B cell (primary cell): ENCODE measurements around the gene RAI14. TPM values are rescaled to one million over a fixed set of nuclear protein-coding genes. Genes with fewer than 3 reads are reported as not detected.

Experiments
- ATAC-seq: fragments of 200-7000 bp; cut with Tn5 transposase; one replicate; pipeline ENCODE4 v1.10.0; 2021; ENCODE audit warnings: low read depth, mild to moderate bottlenecking, moderate number of reproducible peaks, moderate library complexity
- CTCF ChIA-PET: fragments of 350-600 bp; sonication (Branson Sonifier 250); formaldehyde crosslinking; loops from one replicate; lab custom pipeline; 2021; ENCODE audit warnings: antibody characterized with exemption, inconsistent platforms; lab: Charles Lee
- POLR2A ChIA-PET: fragments of 350-600 bp; sonication (Branson Sonifier 250); formaldehyde crosslinking; loops from one replicate; lab custom pipeline; 2021; ENCODE audit warnings: antibody characterized with exemption; lab: Charles Lee
- DNase-seq: peaks from one replicate; pipeline ENCODE4 v3.0.0; 2013
- H2AFZ ChIP-seq: 2 replicates; pipeline ENCODE4 v1.6.1; 2012; ENCODE audit warnings: mild to moderate bottlenecking, low read depth, low read length; ENCODE audit not compliant: insufficient read depth, poor library complexity, severe bottlenecking
- H3K27ac ChIP-seq, 2 donors: 1 replicate in 1 of 2; 2 replicates in 1 of 2; pipeline ENCODE4 v1.5.1; 2012 to 2013; ENCODE audit warnings: low read length in 2 of 2, mild to moderate bottlenecking in 2 of 2, moderate library complexity in 1 of 2
- H3K27me3 ChIP-seq, 4 experiments: fragments of 200-600 bp in 1 of 4; sonication (generic) in 1 of 4; replicated peaks in 1 of 4; 1 replicate in 2 of 4; 2 replicates in 2 of 4; pipeline versions ENCODE4 v1.6.1 to v1.7.0; 2013 to 2016; ENCODE audit warnings: low read length in 3 of 4, mild to moderate bottlenecking in 2 of 4, mixed read lengths in 1 of 4, moderate library complexity in 1 of 4; ENCODE audit not compliant: insufficient read depth in 4 of 4, control insufficient read depth in 3 of 4; ENCODE audit errors: control extremely low read depth in 1 of 4
- H3K36me3 ChIP-seq, 2 experiments: replicated peaks in 1 of 2; 1 replicate in 1 of 2; 2 replicates in 1 of 2; pipeline versions ENCODE4 v1.6.1 to v1.7.1; 2013; ENCODE audit warnings: low read length in 1 of 2; ENCODE audit not compliant: insufficient read depth in 2 of 2, control insufficient read depth in 1 of 2; ENCODE audit errors: control extremely low read depth in 1 of 2, extremely low read depth in 1 of 2
- H3K4me1 ChIP-seq, 2 donors: fragments of 200-600 bp in 1 of 2; sonication (generic) in 1 of 2; 1 replicate in 1 of 2; 2 replicates in 1 of 2; pipeline versions ENCODE4 v1.5.1 to v1.6.1; 2013 to 2017; ENCODE audit warnings: low read length in 2 of 2; ENCODE audit not compliant: control insufficient read depth in 2 of 2, insufficient read depth in 2 of 2
- H3K4me2 ChIP-seq: replicated peaks from 2 replicates; pipeline ENCODE3; 2012; ENCODE audit warnings: mild to moderate bottlenecking, low read depth, low read length; ENCODE audit not compliant: poor library complexity, severe bottlenecking
- H3K4me3 ChIP-seq, 5 experiments: fragments of 200-600 bp in 1 of 5; sonication (generic) in 1 of 5; 1 replicate in 3 of 5; 2 replicates in 2 of 5; pipeline versions ENCODE4 v1.5.1 to v1.7.0; 2011 to 2016; ENCODE audit warnings: low read length in 4 of 5, mild to moderate bottlenecking in 4 of 5, low read depth in 2 of 5, control low read depth in 1 of 5, moderate library complexity in 1 of 5; ENCODE audit not compliant: insufficient read depth in 1 of 5; ENCODE audit errors: control extremely low read depth in 1 of 5, extremely low read depth in 1 of 5
- H3K79me2 ChIP-seq: fragments of 200-600 bp; sonication (generic); one replicate; pipeline ENCODE4 v1.6.0; 2016; ENCODE audit warnings: low read length; ENCODE audit not compliant: control insufficient read depth, insufficient read depth
- H3K9ac ChIP-seq: fragments of 200-600 bp; sonication (generic); 2 replicates; pipeline ENCODE4 v1.6.1; 2017; ENCODE audit warnings: mild to moderate bottlenecking, low read length, moderate library complexity
- H3K9me3 ChIP-seq, 3 donors: one replicate each; pipeline versions ENCODE4 v1.6.1 to v1.7.1; 2013; ENCODE audit warnings: low read length in 2 of 3; ENCODE audit not compliant: control insufficient read depth in 2 of 3, insufficient read depth in 1 of 3; ENCODE audit errors: control extremely low read depth in 1 of 3
- H4K20me1 ChIP-seq: 2 replicates; pipeline ENCODE4 v1.6.0; 2012; ENCODE audit warnings: mild to moderate bottlenecking, low read length; ENCODE audit not compliant: insufficient read depth, control insufficient read depth, poor library complexity, severe bottlenecking
- H3K27ac Mint-ChIP-seq: one replicate; pipeline ENCODE4 v1.8.0; 2021; ENCODE audit warnings: mixed read lengths
- H3K27me3 Mint-ChIP-seq: one replicate; pipeline ENCODE4 v1.8.0; 2021; ENCODE audit warnings: mixed read lengths
- H3K4me1 Mint-ChIP-seq: one replicate; pipeline ENCODE4 v1.8.0; 2021; ENCODE audit warnings: mixed read lengths
- H3K4me3 Mint-ChIP-seq: one replicate; pipeline ENCODE4 v1.8.0; 2021; ENCODE audit warnings: mixed read lengths
- H3K9me3 Mint-ChIP-seq: one replicate; pipeline ENCODE4 v1.8.0; 2022; ENCODE audit warnings: mixed read lengths; ENCODE audit not compliant: insufficient read depth
- CTCF ChIP-seq: fragments of 200-600 bp; IDR thresholded peaks from one replicate; pipeline ENCODE4 v1.8.0; 2022; ENCODE audit warnings: antibody characterized with exemption, mild to moderate bottlenecking
- EZH2 ChIP-seq: IDR thresholded peaks from 2 replicates; pipeline ENCODE4 v1.6.1; 2012; ENCODE audit warnings: borderline replicate concordance, low read depth, mild to moderate bottlenecking, moderate library complexity, low read length; ENCODE audit not compliant: insufficient read depth, poor library complexity, severe bottlenecking
- WGBS: methylation state at CpG from one replicate; pipeline ENCODE4 v1.1.5; 2013; ENCODE audit warnings: missing lambda C conversion rate; ENCODE audit not compliant: insufficient coverage; 5-methylcytosine and 5-hydroxymethylcytosine counted together
- intact Hi-C: fragments of 100-400 bp; cut with micrococcal nuclease; formaldehyde crosslinking; loops from one replicate; pipeline ENCODE4 v1.10.0; 2022
- polyA plus RNA-seq: library from polyadenylated mRNA; depleted of rRNA; stranded (reverse); fragments of >200 nt; gene quantifications from 2 replicates; pipeline ENCODE4 v1.2.3, GENCODE V29; 2012
- total RNA-seq, 2 donors: library from RNA; stranded (reverse); fragments of 120-200 nt in 1 of 2; gene quantifications; 1 replicate in 1 of 2; 2 replicates in 1 of 2; pipeline versions ENCODE4 v1.2.3 to v1.2.4, GENCODE V29; 2013 to 2022

The RAI14 gene
- total and polyA plus RNA-seq, 2 donors (not counting 1 experiment from before 2014, with no cell fraction given): 0.55 to 1.9 TPM

GRCh38 chr5:34707451-34708107 is 51.5 kb downstream of the RAI14 start:
- no peak overlapping the region for H3K4me3 ChIP-seq
- H3K36me3 ChIP-seq: no peaks in the 10 kb centered on the region
- Mint-ChIP-seq H3K27ac (no peak overlapping the region), H3K4me3 (no peak overlapping the region), H3K4me1 (no peaks in the 10 kb centered on the region), H3K27me3 (no peaks in the 10 kb centered on the region), H3K9me3 (no peaks in the 10 kb centered on the region)
- DNase-seq (no peak), ATAC-seq (no peak)
- no peaks in the 10 kb centered on the region for H3K4me1 ChIP-seq
- 80% methylated on average over 2 of the region's 5 CpGs for WGBS
- ChIA-PET CTCF (no interaction called here), POLR2A (no interaction called here)
- H3K9ac ChIP-seq: no peak overlapping the region
- no peak overlapping the region for H2AFZ ChIP-seq
- no peaks in the 10 kb centered on the region for H3K79me2 ChIP-seq
- no peaks in the 10 kb centered on the region for H3K27me3 ChIP-seq
- no peak overlapping the region for H3K4me2 ChIP-seq
- H4K20me1 ChIP-seq: no peaks in the 10 kb centered on the region
- H3K27ac ChIP-seq: no peak overlapping the region
- H3K9me3 ChIP-seq: no peaks in the 10 kb centered on the region
- intact Hi-C loops: no loop called here
- no peak for TF ChIP-seq EZH2
- TF ChIP-seq CTCF: no peak

- Histone ChIP-seq H3K9ac (no peak overlapping the region), H4K20me1 (no peaks in the 10 kb centered on the region), H3K4me2 (no peak overlapping the region), H3K9me3 (no peaks in the 10 kb centered on the region), H3K27ac (no peak overlapping the region), H3K4me3 (no peak overlapping the region), H3K79me2 (no peaks in the 10 kb centered on the region), H3K36me3 (no peaks in the 10 kb centered on the region), H3K27me3 (no peaks in the 10 kb centered on the region), H3K4me1 (no peaks in the 10 kb centered on the region), H2AFZ (no peak overlapping the region)
- H3K27me3 Mint-ChIP-seq: no peaks in the 10 kb centered on the region
- ATAC-seq (no peak), DNase-seq (no peak)
- no CpG with 5 or more reads among the region's 2 CpGs for WGBS
- ChIA-PET POLR2A (no interaction called here), CTCF (no interaction called here)
- no peak overlapping the region for H3K4me3 Mint-ChIP-seq
- TF ChIP-seq CTCF: no peak
- no peak for TF ChIP-seq EZH2
- no peaks in the 10 kb centered on the region for H3K9me3 Mint-ChIP-seq
- H3K4me1 Mint-ChIP-seq: no peaks in the 10 kb centered on the region
- intact Hi-C loops: no loop called here
- no peak overlapping the region for H3K27ac Mint-ChIP-seq
These were observed 52.6 kb downstream of the RAI14 start for GRCh38 chr5:34708777-34709176.
